ENCODE results near the gene PTPN11. TPM values are rescaled to one million over a fixed set of nuclear protein-coding genes. Genes with fewer than 3 reads are reported as not detected.

PTPN11 gene
- total and polyA plus RNA-seq, 2 experiments from 2014 or later, result 87.0 to 94.7 TPM

GRCh38 chr12:112430929-112431328 is 12.2 kb downstream of the PTPN11 start (continued):
- TF ChIP-seq ZNF462 (CRISPR knock-in tag; IDR thresholded peaks at IDR 0.05) (no peak), CREB1 (CRISPR knock-in tag; IDR thresholded peaks at IDR 0.05; ENCODE audit: low read depth) (no peak), EZH2 (IDR thresholded peaks at IDR 0.05; ENCODE audit: low read depth, unreplicated experiment) (no peak), EZH2phosphoT487 (IDR thresholded peaks at IDR 0.05; ENCODE audit: unreplicated experiment) (no peak), POLR2AphosphoS5 (IDR thresholded peaks at IDR 0.05; ENCODE audit: low read depth) (no peak), ETS1 (IDR thresholded peaks at IDR 0.05) (no peak)

GRCh38 chr12:112431965-112432364 is 13.2 kb downstream of the PTPN11 start:
- H3K79me2 ChIP-seq (replicated peaks; ENCODE audit: insufficient read depth), result peaks cover 99% of the 10 kb centered on the region
- H3K4me2 ChIP-seq, result no peak overlapping the region
- DNase-seq (ENCODE audit: low spot score), result no peak
- H2AFZ ChIP-seq, result no peak overlapping the region
- no peaks in the 10 kb centered on the region for H3K36me3 ChIP-seq (ENCODE audit: insufficient read depth)
- no peaks in the 10 kb centered on the region for H3K27me3 ChIP-seq (ENCODE audit: insufficient read depth)
- H3F3A ChIP-seq (replicated peaks; ENCODE audit: low read depth), result no peaks in the 10 kb centered on the region
- Mint-ChIP-seq H3K4me1 (no peaks in the 10 kb centered on the region), H3K9me3 (no peaks in the 10 kb centered on the region), H3K27me3 (ENCODE audit: insufficient read depth, low read depth, poor library complexity) (no peaks in the 10 kb centered on the region), H3K4me3 (no peak overlapping the region), H3K27ac (no peak overlapping the region), H3K36me3 (ENCODE audit: low read depth) (peaks cover 3% of the 10 kb centered on the region; the same call in 2 of the 3 replicates)
- no peak for ATAC-seq
- no peaks in the 10 kb centered on the region for H3K4me1 ChIP-seq (ENCODE audit: insufficient read depth)
- H3K9me2 ChIP-seq (ENCODE audit: insufficient read depth), result no peaks in the 10 kb centered on the region
- H3K4me3 ChIP-seq, result no peak overlapping the region
- no peak overlapping the region for H3K27ac ChIP-seq (ENCODE audit: low read depth)
- H4K20me1 ChIP-seq (replicated peaks; ENCODE audit: insufficient read depth), result peaks cover 45% of the 10 kb centered on the region
- TF ChIP-seq NANOG (IDR thresholded peaks at IDR 0.05; ENCODE audit: borderline replicate concordance) (no peak), REST (IDR thresholded peaks at IDR 0.05; ENCODE audit: unreplicated experiment) (no peak), EZH2phosphoT487 (IDR thresholded peaks at IDR 0.05; ENCODE audit: unreplicated experiment) (no peak), JUNB (IDR thresholded peaks at IDR 0.05; ENCODE audit: unreplicated experiment) (no peak), EZH2 (IDR thresholded peaks at IDR 0.05; ENCODE audit: low read depth, unreplicated experiment) (no peak), ETS1 (IDR thresholded peaks at IDR 0.05) (no peak), ZNF114 (CRISPR knock-in tag; IDR thresholded peaks at IDR 0.05) (no peak), CTCF (conservative IDR thresholded peaks at IDR 0.05; ENCODE audit: low read depth in 2 of 2) (no peak)
